Stimulated activated CD8-positive, alpha-beta memory T cell treated with anti-CD3 and anti-CD28 coated beads, Interleukin-15, amount 100 ng/mL, for 1 hour (primary cell): ENCODE results near the gene ACOT7.

Source experiments
- DNase-seq: peaks from one replicate; pipeline ENCODE4 v3.0.0-alpha.2; 2020; ENCODE audit warnings: low read depth

Gene ACOT7

DNA sequence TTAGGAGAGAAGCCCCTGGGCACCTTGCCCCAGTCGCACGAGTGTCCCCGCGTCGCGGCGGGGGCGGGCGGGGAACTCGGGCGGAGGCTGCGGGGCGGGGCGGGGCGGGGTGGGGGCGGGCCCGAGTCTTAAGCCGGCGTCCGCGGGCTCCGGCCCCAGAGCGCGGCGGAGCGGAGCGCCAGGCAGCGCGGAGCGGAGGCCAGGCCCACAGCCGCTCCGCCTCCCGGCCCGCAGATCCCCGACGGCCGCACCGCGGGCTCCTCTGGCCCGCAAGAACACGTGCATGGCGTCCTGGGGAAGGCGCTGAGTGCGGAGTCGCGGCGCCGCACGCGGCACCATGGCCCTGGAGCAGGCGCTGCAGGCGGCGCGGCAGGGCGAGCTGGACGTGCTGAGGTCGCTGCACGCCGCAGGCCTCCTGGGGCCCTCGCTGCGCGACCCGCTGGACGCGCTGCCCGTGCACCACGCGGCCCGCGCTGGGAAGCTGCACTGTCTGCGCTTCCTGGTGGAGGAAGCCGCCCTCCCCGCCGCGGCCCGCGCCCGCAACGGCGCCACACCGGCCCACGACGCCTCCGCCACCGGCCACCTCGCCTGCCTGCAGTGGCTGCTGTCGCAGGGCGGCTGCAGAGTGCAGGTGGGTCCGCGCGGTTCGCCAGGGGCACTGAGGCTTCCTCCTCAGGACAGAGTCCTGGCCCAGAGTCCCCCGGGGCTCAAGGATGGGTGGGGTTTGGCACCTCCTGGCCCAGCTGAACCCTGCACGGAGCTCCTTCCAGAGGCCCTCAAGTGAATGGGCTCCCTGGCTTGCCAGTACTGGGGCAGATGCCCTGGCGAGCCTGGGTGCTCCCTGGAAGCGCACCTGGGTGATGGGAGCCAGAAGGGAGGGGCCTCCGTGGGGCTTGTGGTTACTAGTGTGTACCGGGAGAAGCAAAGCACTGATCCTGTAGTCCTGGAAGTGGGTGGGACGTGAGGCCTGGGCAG is 31.3 kb upstream of the ACOT7 start, which contains the start of gene ESPN:
TSS of gene ESPN (plus strand) at position 158 of the 975 bp plus-strand sequence. CDS start at position 338, 180 bp downstream.
- DNase-seq = no peak

DNA sequence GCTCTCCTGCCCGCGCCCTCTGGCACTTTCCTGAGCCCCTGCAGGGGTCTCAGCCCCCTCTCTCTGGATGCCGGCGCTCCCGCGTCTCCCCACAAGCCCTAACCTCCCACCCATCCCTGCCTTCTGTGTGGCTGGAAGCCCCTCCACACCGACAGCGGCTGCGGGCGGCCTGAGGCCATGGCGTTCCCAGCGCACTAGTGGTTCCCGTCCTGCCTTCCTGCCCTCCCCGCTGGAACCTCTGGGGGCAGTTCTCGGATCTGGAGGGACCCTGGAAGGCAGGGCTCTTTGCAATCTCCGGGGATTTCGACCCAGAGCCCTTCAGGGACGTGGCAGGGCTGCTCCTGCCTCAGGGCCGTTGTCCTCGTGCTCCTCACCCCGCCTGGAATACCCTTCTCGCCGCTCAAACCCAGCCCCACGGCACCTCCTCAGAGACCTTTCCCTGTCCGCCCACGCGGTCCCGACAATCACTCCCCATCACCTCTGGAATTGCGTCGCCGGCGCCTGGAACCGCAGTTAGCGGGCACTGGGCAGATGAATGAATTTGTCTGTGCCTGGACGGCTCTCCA is 30.5 kb upstream of the ACOT7 start:
- no peak for DNase-seq

DNA sequence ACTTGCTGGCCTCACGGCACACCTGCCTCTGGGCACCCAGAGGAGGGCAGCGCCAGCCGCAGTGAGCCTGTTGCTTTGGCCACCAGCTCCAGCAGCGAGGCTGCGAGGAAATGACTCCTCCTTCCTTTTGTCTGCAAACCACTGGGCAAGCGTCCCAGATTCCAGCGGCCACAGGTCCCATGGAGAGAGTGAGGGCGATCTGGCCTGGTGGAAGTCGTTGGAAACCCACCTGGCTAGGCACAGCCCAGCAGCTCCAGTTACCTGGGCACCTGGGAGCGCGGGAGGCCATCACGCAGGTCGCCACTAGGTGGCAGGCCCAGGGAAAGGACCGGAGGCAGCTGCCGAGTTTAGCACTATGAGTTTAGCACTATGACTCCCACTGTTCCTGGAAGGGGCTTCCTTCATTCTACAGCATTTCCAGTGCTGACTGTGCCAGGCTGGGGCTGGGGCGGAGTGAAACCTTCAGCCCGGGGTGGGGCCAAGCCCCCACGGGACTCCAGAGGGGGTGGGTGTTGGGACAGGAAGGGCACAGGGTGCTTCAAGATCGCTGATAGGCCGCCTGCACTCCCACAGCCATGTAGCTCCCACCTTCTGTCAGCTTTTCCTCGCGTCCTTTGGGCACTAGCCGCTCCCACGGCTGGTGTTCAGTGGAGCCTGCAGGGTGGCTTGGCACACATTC is 29.9 kb upstream of the ACOT7 start:
- DNase-seq = peak; percentile 55

DNA sequence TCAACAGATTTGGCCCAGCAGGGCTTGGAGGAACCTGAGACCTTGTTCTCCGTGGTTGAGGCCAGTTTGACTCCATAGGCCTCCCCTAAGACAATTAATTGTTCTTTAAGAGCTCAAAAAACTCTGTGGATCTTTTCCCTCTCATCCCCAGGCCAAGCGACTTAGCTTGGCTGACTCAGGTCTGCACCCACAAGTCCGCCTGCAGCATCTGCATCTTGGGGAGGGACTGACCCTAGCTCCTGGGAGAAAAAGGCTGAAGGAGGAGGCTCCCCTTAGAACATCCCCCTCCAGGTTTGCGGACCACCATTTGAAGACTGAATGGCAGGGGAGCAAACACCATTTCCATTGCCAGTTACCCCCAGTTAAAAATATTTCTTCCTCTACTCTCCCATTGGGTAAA is 27.7 kb upstream of the ACOT7 start:
- DNase-seq = no peak

DNA sequence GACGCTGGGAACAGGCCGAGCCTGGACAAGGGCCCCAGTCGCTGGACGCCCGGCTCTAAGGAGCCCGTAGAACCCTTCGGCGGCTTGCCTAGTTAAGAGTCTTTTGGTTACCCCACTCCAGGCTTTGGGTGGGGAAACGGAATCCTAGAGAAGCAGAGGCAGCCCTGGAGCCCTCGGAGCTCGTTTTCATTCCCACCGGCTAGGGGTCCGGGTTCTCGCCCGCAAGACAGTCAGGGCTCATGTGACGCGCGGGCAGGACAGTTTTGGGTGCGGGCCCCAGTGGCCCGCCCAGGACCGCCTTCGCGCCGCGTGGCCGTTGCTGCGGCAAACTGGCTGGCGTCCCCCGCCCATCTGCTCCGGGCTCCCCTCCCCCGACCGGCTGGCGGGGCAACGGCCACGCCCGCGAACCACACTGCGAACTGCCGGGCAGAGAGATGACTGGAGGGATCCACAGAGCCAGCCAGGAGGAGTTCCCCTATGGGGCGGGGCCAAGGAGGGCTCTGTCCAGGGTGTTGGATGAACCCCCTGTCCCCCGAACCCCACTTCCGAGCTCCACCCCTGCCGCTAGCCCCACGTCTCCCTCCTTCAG is 27.0 kb upstream of the ACOT7 start:
- DNase-seq = no peak

DNA sequence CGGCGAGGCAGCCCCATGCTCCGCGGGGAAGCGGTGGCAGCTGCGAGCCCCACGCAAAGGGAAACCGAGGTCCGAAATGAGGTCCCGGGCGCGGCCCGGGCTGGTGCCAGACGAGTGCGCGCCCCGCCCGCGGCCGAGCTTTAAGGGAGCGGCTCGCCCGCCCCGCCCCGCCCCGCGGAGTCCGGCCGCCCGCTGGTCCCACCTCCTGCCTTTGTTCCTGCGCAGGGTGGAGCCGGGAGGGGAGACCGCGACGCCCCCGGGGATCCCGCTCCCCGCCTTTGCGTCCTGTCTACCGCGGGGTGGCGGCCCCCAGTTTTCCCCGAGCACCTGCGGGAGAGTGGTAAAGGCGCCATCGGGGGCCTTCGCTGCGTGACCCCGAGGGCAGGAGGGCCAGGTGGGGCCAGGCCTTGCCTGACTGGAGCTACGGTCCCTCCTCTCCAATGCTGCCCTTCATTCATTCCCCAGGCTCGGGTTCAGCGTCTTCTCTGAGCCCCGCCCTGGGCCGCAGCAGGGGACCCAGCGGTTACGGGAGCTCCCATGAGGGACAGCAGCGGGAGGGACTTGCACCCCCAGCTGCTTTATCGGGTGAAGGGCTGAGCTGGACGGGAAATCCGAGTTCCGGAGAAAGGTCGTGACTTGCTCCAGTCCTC is 26.4 kb upstream of the ACOT7 start, which contains the start of gene HES2:
TSS of gene HES2 (minus strand) at position 116 of the 650 bp plus-strand sequence. CDS start at position 17, 99 bp downstream.
- DNase-seq = no peak

DNA sequence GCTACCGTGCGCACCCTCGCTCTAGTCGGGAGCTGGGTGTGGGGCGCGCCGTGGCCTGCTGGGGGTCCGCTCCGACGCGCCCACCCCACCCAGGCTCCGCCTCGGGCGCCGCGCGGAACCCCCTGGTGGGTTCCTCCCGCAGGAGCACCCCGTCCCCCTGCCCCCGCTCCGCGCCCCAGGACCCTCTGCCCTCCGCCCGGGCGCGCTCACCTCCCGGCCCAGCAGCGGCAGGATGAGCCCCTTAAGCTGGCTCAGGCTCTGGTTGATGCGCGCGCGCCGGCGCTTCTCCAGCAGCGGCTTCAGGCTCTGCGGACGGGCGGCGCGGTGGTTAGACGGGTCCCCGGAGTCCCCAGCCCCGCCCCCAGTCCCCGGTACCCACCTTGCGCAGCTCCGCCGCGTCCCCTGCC is 25.8 kb upstream of the ACOT7 start:
- DNase-seq = no peak

DNA sequence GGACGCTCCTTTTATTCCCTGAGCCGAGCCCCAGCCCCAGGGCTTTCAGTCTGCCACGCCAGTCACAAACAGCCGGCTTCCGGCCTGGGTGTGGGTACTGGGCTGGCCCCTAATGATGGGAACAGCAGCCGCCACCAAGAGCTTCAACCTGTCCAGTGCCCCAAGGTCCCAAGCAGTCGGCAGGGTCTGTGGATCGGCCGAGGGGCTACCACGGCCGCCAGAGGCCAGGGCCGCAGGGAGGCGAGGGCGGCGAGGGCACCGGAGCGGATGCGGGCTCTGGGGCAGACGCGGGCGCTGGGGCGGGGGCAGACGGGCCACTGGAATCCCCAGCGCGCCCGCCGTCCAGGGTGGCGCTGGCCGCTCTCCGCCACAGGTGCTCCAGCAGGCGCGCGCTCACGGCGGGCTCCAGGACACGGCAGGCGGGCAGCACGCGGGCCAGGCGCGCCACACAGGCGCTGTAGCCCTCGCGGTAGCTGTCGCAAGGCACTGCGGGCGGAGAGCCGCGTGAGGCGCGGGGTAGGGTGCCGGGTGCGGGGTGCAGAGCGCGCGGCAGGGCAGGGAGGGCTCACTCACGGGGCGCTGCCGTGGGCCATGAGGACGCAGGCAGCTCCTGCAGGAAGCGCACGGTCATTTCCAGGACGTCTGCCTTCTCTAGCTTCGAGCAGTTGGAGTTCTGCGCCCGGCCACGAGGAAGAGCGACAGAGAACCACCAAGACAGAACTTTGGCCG is 25.3 kb upstream of the ACOT7 start:
- no peak for DNase-seq

DNA sequence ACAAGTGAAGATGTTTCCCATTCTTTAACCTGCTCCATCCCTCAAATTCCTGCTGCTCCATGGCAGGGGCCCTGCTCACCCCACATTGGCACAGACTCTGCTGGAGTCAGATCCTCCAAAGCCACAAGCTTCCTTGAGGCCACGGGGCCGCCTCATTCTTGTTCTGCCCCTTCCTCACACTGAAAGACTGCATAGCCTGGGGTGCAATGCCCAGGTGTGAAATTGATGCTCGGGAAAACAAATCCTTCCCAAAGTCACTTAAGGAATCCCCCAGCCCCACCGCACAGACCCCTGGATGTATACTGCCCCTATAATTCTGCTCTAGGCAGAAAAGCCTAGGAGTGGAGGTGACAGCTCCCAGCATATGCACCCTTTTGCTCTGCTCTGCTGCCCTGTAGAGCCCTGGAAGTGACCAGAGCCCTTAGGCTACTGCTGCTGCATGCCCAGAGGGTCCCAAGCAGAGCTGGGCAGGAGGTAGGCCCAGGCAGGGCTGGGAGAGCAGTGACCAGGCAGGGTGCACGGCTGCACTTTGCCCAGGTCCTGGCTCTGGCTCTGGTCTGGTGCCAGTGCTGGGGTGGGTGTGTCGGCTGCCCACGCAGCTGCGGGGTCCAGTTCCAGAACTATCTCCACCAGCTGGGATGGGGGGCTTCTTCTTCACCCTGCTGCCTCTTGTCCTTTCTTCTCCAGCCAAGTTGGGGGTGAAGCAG is 24.5 kb upstream of the ACOT7 start:
- no peak for DNase-seq

DNA sequence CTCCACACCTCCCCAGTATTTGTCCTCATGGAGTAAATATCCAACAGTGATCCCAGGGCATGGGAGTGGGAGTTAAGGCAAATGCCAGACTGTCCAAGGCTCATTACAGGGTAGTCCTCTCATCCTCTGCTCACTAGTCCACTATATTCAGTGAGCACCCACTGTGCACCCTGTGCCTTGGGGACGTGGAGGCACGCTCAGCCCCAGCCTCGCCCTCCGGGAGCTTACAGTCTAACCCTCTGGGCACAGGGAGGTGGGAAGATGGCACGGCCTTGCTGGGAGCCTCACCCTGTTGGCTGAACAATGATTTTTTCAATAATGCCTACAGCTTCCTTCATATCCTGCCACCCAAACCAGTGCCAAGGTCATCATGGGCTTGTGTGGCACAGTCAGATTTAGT is 23.3 kb upstream of the ACOT7 start:
- DNase-seq = no peak

DNA sequence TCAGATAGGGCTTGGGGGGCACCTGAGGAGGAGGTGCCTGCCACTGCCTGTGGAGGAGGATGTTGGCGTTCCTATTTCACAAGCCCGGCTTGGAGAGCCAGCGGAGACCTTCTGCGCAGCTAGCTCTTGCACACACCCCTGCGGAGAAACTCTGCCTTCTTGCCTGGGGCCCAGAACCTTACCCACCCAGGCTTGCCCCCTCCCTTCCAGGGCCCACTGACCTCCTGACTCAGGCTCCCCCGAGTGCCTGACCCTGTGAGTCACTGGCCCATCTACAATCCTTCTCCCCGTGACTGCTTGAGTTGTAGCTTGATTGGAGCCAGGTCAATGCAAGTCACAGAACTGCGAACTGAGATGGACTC is 22.7 kb upstream of the ACOT7 start:
- DNase-seq = no peak

DNA sequence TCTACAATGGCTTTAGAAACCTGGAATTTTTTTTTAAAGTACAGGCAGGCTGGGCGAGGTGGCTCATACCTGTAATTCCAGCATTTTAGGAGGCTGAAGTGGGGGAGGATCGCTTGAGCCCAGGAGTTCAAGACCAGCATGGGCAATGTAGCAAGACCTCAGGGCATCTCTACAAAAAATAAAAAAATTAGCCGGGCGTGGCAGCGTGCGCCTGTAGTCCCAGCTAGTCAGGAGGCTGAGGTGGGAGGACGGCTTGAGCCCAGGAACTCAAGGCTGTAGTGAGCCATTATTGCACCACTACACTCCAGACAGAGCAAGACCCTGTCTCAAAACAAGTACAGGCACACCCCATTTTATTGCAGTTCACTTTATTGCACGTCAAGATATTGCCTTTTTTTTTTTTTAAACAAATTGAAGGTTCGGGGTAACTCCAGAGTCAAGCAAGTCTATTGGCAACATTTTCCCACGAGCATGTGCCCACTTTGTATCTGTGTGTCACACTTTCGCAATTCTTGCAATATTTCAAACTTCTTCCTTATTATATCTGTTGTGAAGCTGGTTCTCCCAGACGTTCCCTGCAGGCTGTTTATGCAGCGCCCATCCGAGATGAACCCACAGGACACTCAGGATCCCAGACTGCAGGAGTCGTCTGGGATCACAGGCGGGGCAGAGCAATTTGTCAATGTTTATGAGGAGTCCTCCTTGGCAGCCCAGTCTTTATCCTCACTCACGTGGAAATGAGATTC is 21.5 kb upstream of the ACOT7 start:
- DNase-seq = no peak

DNA sequence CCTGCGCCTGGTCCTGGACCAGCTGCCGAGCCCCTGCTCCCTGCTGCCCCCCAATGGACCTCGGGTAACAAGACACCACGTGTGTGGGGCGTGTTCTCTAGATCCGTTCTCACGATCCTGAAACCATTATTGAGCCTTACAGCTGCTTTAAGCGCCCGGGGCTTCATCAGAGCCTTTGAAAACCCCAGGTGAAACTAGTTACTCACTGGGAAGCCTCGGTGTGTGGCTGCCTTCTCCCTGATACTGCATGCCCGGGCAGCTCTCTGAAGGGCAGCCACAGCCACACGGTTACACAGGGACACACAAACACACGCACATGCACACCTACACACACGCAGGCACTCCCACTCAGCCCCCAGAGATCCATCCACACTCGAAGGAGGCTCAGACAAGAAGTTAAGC is 20.9 kb upstream of the ACOT7 start:
- no peak for DNase-seq

DNA sequence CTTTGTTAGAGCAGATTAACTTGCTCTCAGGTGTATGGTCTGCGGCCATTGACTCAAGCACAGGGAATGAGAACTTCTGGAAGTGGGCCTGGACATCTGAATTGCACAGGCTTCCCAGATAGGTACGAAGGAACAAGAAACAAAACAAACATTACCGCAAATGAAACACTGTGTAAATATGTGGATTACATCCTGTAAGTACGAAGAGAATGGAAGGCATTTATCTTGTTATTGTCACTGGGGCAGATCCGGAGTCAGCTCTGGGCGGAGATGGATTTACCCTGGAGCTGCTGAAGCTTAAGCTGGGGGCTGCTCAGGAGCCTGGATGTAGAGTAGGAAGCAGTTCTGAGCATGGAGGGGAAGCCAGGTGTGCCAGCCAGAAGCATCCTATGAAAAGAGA is 19.3 kb upstream of the ACOT7 start:
- DNase-seq = no peak

DNA sequence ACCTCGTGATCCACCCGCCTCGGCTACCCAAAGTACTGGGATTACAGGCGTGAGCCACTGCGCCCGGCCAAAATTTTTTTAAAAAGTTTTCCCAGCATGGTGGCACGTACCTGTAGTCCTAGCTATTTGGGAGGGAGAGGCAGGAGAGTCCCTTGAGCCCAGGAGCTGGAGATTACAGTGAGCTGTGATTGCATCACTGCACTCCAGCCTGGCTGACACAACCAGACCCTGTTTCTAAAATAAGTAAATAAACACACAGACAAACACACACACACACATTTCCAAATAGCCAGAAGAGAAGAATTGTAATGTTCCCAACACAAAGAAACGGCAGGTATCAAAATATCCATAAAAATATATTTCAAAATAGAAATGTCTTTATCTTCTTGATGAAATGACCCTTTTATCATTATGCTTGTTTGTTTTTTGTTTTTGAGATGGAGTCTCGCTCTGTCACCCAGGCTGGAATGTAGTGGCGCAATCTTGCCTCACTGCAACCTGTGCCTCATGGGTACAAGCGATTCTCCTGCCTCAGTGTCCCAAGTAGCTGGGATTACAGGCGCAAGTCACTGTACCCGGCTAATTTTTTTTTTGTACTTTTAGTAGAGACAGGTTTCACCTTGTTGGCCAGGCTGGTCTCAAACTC is 16.8 kb upstream of the ACOT7 start:
- DNase-seq = no peak

DNA sequence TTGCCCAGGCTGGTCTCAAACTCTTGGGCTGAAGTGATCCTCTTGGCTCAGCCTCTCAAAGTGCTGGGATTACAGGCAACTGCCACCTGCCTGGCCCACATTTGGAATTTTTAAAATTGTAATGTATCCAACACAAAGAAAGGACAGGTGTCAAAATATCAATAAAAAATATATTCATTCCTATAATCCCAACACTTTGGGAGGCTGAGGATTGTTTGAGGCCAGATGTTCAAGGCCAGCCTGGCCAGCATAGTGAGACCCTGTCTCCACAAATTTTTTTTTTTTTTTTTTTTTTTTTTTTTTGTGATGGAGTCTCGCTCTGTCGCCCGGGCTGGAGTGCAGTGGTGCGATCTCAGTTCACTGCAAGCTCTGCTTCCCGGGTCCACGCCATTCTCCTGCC is 16.2 kb upstream of the ACOT7 start:
- DNase-seq = no peak

DNA sequence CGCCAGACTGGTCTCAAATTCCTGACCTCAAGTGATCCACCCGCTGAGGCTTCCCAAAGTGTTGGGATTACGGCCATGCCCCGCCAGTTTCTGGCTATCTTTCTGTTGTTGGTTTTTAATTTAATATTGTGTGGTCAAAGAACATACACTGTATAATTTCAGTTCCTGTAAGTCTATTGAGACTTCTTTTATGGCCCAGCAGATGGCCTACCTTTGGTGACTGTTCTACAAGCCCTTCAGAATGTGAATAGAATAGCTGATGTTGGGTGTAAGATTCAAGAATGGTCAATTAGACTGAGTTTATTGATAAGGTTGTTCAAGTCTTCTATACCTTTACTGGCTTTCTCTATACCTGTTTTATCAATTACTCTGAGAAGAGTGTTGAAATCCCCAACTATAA is 15.5 kb upstream of the ACOT7 start:
- DNase-seq = no peak

DNA sequence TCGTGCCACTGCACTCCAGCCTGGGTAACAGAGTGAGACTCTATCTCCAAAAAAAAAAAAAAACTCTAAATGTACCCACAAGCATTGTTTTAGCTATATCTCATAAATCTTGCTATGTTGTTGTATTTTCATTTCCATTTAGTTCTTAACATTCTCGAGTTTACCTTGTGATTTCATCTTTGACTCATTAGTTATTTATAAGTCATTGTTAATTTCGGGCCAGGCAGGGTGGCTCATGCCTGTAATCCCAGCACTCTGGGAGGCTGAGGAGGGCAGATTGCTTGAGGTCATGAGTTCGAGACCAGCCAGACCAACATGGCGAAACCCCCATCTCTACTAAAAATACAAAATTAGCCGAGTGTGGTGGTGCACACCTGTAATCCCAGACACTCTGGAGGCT is 14.5 kb upstream of the ACOT7 start:
- no peak for DNase-seq

DNA sequence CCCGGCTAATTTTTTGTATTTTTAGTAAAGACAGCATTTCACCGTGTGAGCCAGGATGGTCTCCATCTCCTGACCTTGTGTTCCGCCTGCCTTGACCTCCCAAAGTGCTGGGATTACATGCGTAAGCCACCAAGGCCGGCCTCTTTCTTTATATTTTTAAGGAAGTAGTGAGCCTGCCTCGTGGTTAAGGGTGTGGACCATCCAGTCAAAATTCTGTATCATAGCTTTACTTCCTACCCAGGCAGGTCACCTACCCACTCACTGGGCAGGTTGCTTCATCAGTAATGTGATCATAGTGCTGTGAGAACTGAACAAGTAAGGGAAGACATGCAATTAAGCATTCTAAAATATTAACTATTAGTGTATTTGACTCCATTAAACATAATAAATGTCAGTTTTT is 8.1 kb upstream of the ACOT7 start:
- DNase-seq = no peak
